HEK293 (cell line): ENCODE measurements around the gene DIP2C.

Experiments used
- HOXD13 ChIP-seq: sonication (generic); formaldehyde crosslinking; IDR thresholded peaks from 2 replicates; pipeline ENCODE4 v1.8.0; 2022; ENCODE audit warnings: missing genetic modification reagents, borderline replicate concordance
- PRDM10 ChIP-seq: fragments of 450-650 bp; formaldehyde crosslinking; IDR thresholded peaks from 2 replicates; pipeline ENCODE4 v1.5.1; 2016; ENCODE audit warnings: missing biosample characterization, missing genetic modification characterization
- TCF7L2 ChIP-seq: IDR thresholded peaks from 2 replicates; pipeline ENCODE4 v1.6.1; 2011; ENCODE audit warnings: low read depth, mild to moderate bottlenecking, inconsistent platforms, low read length, moderate library complexity, borderline replicate concordance
- WT1 ChIP-seq: fragments of 450-650 bp; formaldehyde crosslinking; IDR thresholded peaks from 2 replicates; pipeline ENCODE4 v1.5.1; 2016; ENCODE audit warnings: missing biosample characterization, missing genetic modification characterization
- ZBTB10 ChIP-seq: fragments of 450-650 bp; formaldehyde crosslinking; IDR thresholded peaks from 2 replicates; pipeline ENCODE4 v1.5.1; 2016; ENCODE audit warnings: missing biosample characterization, missing genetic modification characterization
- ZBTB20 ChIP-seq: fragments of 450-650 bp; formaldehyde crosslinking; IDR thresholded peaks from 2 replicates; pipeline ENCODE4 v1.5.1; 2016; ENCODE audit warnings: missing biosample characterization, missing genetic modification characterization
- ZNF121 ChIP-seq: fragments of 450-650 bp; formaldehyde crosslinking; IDR thresholded peaks from 2 replicates; pipeline ENCODE4 v1.5.1; 2016; ENCODE audit warnings: missing biosample characterization, missing genetic modification characterization
- ZNF214 ChIP-seq: fragments of 450-650 bp; formaldehyde crosslinking; IDR thresholded peaks from 2 replicates; pipeline ENCODE4 v1.5.1; 2017; ENCODE audit warnings: missing biosample characterization, mild to moderate bottlenecking, missing genetic modification characterization, borderline replicate concordance
- ZNF223 ChIP-seq: fragments of 450-650 bp; formaldehyde crosslinking; IDR thresholded peaks from 2 replicates; pipeline ENCODE4 v1.5.1; 2016; ENCODE audit warnings: missing biosample characterization, missing genetic modification characterization
- ZNF280D ChIP-seq: fragments of 450-650 bp; formaldehyde crosslinking; IDR thresholded peaks from 2 replicates; pipeline ENCODE4 v1.5.1; 2016; ENCODE audit warnings: missing biosample characterization, missing genetic modification characterization
- ZNF302 ChIP-seq: fragments of 450-650 bp; formaldehyde crosslinking; IDR thresholded peaks from 2 replicates; pipeline ENCODE4 v1.5.1; 2016; ENCODE audit warnings: missing biosample characterization, missing genetic modification characterization, low read depth
- ZNF335 ChIP-seq: fragments of 450-650 bp; formaldehyde crosslinking; conservative IDR thresholded peaks from 2 replicates; pipeline ENCODE4 v1.5.1; 2016; ENCODE audit warnings: missing biosample characterization, missing genetic modification characterization
- ZNF354C ChIP-seq: fragments of 450-650 bp; formaldehyde crosslinking; IDR thresholded peaks from 2 replicates; pipeline ENCODE4 v1.5.1; 2016; ENCODE audit warnings: missing biosample characterization, missing genetic modification characterization, low read depth, borderline replicate concordance
- ZNF488 ChIP-seq: fragments of 450-650 bp; formaldehyde crosslinking; IDR thresholded peaks from 2 replicates; pipeline ENCODE4 v1.5.1; 2016; ENCODE audit warnings: missing biosample characterization, missing genetic modification characterization
- ZNF513 ChIP-seq: fragments of 450-650 bp; IDR thresholded peaks from 2 replicates; pipeline ENCODE4 v1.5.1; 2018; ENCODE audit warnings: missing biosample characterization, missing genetic modification characterization
- ZNF518A ChIP-seq: fragments of 450-650 bp; formaldehyde crosslinking; conservative IDR thresholded peaks from 2 replicates; pipeline ENCODE4 v1.5.1; 2016; ENCODE audit warnings: low read depth, missing biosample characterization, missing genetic modification characterization
- ZNF585B ChIP-seq: fragments of 450-650 bp; formaldehyde crosslinking; IDR thresholded peaks from 2 replicates; pipeline ENCODE4 v1.5.1; 2016; ENCODE audit warnings: missing biosample characterization, missing genetic modification characterization
- ZNF677 ChIP-seq: fragments of 450-650 bp; IDR thresholded peaks from 2 replicates; pipeline ENCODE4 v1.5.0; 2018; ENCODE audit warnings: missing biosample characterization, mild to moderate bottlenecking, missing genetic modification characterization, moderate library complexity
- ZNF704 ChIP-seq: fragments of 450-650 bp; formaldehyde crosslinking; IDR thresholded peaks from 2 replicates; pipeline ENCODE4 v1.5.1; 2016; ENCODE audit warnings: missing biosample characterization, missing genetic modification characterization
- ZNF843 ChIP-seq: fragments of 450-650 bp; formaldehyde crosslinking; IDR thresholded peaks from 2 replicates; pipeline ENCODE4 v1.5.1; 2016; ENCODE audit warnings: missing biosample characterization, missing genetic modification characterization

The DIP2C gene

GRCh38 chr10:511101-511848 lies 178.2 kb downstream of the DIP2C start (continued):
- TF ChIP-seq ZNF518A (no peak), ZNF280D (no peak), ZBTB20 (tag by site-specific recombination) (no peak), ZNF704 (no peak), ZNF354C (tag by site-specific recombination) (no peak), ZNF488 (tag by site-specific recombination) (no peak), ZNF335 (no peak), ZNF223 (tag by site-specific recombination) (no peak), ZBTB10 (tag by site-specific recombination) (no peak), ZNF121 (tag by site-specific recombination) (no peak), ZNF302 (no peak), HOXD13 (CRISPR knock-in tag) (no peak), ZNF585B (tag by site-specific recombination) (no peak), ZNF843 (no peak), PRDM10 (tag by site-specific recombination) (no peak), TCF7L2 (no peak), WT1 (tag by site-specific recombination) (no peak), ZNF513 (tag by site-specific recombination) (no peak), ZNF214 (no peak), ZNF677 (tag by site-specific recombination) (no peak)
